Thyroid gland (tissue), 4 donors: ENCODE data around the gene WIPI1.

Experiments
- CTCF ChIP-seq, 6 experiments: fragments of 200-600 bp in 3 of 6; fragments of 450-650 bp in 3 of 6; sonication (generic) in 3 of 6; IDR thresholded peaks; one replicate each; pipeline ENCODE4 v1.5.1; 2016 to 2019; ENCODE audit warnings: antibody characterized with exemption in 6 of 6, mild to moderate bottlenecking in 2 of 6, inconsistent platforms in 1 of 6, moderate library complexity in 1 of 6
- POLR2A ChIP-seq, 2 donors: fragments of 450-650 bp; IDR thresholded peaks; one replicate each; pipeline ENCODE4 v1.6.1; 2017; ENCODE audit warnings: antibody characterized with exemption in 2 of 2, mild to moderate bottlenecking in 2 of 2, moderate library complexity in 1 of 2

- TF ChIP-seq CTCF (IDR thresholded peaks at IDR 0.05) (no peak), POLR2A (IDR thresholded peaks at IDR 0.05) (no peak)
Observed at GRCh38 chr17:68482576-68483041, 25.3 kb upstream of the WIPI1 start.
